Measurements from ENCODE around the gene PLCG1. TPM values are rescaled to one million over a fixed set of nuclear protein-coding genes. Genes with fewer than 3 reads are reported as not detected.

Gene PLCG1
- total RNA-seq, 1 experiment from 2014 or later: 32.4 TPM

- DNase-seq (ENCODE audit: low read depth): no peak
Measured at GRCh38 chr20:41142245-41142644, 4.9 kb downstream of the PLCG1 start.

GRCh38 chr20:41142919-41143318 is 5.6 kb downstream of the PLCG1 start:
- DNase-seq (ENCODE audit: low read depth): no peak

- no peak for DNase-seq (ENCODE audit: low read depth)
Measured at GRCh38 chr20:41143354-41143753, 6.0 kb downstream of the PLCG1 start.

- DNase-seq (ENCODE audit: low read depth): no peak
Measured at GRCh38 chr20:41145317-41145716, 8.0 kb downstream of the PLCG1 start.

- DNase-seq (ENCODE audit: low read depth): no peak
Measured at GRCh38 chr20:41145821-41146620, 8.7 kb downstream of the PLCG1 start.

GRCh38 chr20:41147767-41148191 is 10.4 kb downstream of the PLCG1 start:
- peak; percentile 33 for DNase-seq (ENCODE audit: low read depth)

GRCh38 chr20:41148942-41149341 is 11.6 kb downstream of the PLCG1 start:
- no peak for DNase-seq (ENCODE audit: low read depth)

GRCh38 chr20:41150664-41151063 is 13.3 kb downstream of the PLCG1 start:
- DNase-seq (ENCODE audit: low read depth): no peak

GRCh38 chr20:41151134-41151869 is 14.0 kb downstream of the PLCG1 start:
- no peak for DNase-seq (ENCODE audit: low read depth)

- DNase-seq (ENCODE audit: low read depth): no peak
Measured at GRCh38 chr20:41152108-41152757, 14.9 kb downstream of the PLCG1 start.

GRCh38 chr20:41154436-41155176 is 17.3 kb downstream of the PLCG1 start:
- DNase-seq (ENCODE audit: low read depth): no peak

GRCh38 chr20:41155261-41155660 is 17.9 kb downstream of the PLCG1 start:
- no peak for DNase-seq (ENCODE audit: low read depth)

GRCh38 chr20:41158082-41158625 is 20.8 kb downstream of the PLCG1 start:
- DNase-seq (ENCODE audit: low read depth): no peak

GRCh38 chr20:41159547-41159946 is 22.2 kb downstream of the PLCG1 start:
- DNase-seq (ENCODE audit: low read depth): no peak

GRCh38 chr20:41160686-41161085 is 23.3 kb downstream of the PLCG1 start:
- DNase-seq (ENCODE audit: low read depth): no peak

- DNase-seq (ENCODE audit: low read depth): no peak
Measured at GRCh38 chr20:41161886-41162285, 24.5 kb downstream of the PLCG1 start.

- no peak for DNase-seq (ENCODE audit: low read depth)
Measured at GRCh38 chr20:41162396-41162795, 25.1 kb downstream of the PLCG1 start.

GRCh38 chr20:41163821-41164220 is 26.5 kb downstream of the PLCG1 start:
- DNase-seq (ENCODE audit: low read depth): no peak

- DNase-seq (ENCODE audit: low read depth): no peak
Measured at GRCh38 chr20:41165001-41165882, 27.9 kb downstream of the PLCG1 start.

Measured in RPMI7951 (cell line).